GM19193 (cell line): ENCODE results near the gene PEAR1.

Source experiments
- POLR2A ChIP-seq: IDR thresholded peaks from 4 replicates; pipeline ENCODE4 v1.6.1; 2011; ENCODE audit not compliant: insufficient read depth, insufficient read length; ENCODE audit errors: extremely low read depth

Gene PEAR1

DNA sequence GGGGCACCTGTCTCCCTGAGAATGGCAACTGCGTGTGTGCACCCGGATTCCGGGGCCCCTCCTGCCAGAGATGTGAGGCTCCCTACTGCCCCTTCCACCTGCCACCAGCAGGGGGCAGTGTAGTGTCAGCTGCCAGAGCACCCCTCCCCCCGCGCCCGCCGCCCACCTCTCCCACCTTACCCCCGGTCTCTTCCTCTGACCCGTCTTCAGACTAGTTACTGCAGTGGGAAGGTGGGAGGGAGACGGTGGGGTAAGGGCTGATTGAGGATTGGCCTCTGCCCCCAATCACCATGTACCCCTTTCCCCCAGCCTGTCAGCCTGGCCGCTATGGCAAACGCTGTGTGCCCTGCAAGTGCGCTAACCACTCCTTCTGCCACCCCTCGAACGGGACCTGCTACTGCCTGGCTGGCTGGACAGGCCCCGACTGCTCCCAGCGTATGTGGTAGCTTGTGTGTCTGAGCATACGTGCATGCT is 16.8 kb downstream of the PEAR1 start:
- no peak for TF ChIP-seq POLR2A

GRCh38 chr1:156911577-156912298 is 18.2 kb downstream of the PEAR1 start:
- TF ChIP-seq POLR2A, result no peak

GRCh38 chr1:156912310-156912709 is 18.8 kb downstream of the PEAR1 start:
- TF ChIP-seq POLR2A, result no peak

DNA sequence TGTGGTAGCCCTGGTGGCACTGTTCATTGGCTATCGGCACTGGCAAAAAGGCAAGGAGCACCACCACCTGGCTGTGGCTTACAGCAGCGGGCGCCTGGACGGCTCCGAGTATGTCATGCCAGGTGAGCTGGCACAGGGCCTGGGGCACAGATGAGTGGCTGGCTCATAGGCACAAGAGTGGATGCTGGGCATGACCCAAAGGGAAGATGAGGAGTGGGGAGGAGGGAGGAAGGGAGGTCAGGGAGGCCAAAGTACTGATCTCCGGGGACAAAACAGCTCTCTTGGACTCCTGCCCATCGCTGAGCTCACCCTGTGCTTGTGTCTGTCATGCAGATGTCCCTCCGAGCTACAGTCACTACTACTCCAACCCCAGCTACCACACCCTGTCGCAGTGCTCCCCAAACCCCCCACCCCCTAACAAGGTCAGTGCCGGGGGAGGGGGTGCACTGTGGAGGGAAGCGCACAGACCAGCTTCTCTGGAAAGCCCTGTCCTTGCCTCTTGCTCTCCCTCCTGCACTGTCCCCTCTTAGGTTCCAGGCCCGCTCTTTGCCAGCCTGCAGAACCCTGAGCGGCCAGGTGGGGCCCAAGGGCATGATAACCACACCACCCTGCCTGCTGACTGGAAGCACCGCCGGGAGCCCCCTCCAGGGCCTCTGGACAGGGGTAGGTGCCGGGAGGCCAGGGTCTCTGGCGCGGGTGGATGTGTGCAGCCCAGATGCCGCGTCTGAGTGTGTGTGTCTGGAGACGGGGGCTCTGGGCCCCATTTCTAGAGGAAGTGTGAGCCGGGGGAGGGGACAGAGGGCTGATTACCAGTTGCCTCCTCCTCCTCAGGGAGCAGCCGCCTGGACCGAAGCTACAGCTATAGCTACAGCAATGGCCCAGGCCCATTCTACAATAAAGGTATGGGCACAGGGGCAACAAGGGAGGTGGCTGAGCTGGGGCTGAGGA is 19.6 kb downstream of the PEAR1 start:
- no peak for TF ChIP-seq POLR2A

GRCh38 chr1:156913809-156914387 is 20.4 kb downstream of the PEAR1 start:
- no peak for TF ChIP-seq POLR2A

GRCh38 chr1:156914440-156914856 is 20.9 kb downstream of the PEAR1 start:
- no peak for TF ChIP-seq POLR2A

- TF ChIP-seq POLR2A, result no peak
These were observed 26.9 kb downstream of the PEAR1 start, which contains the start of gene LRRC71 for GRCh38 chr1:156920233-156921052. Gene LRRC71 (plus strand): TSS chr1:156920632. CDS start chr1:156920804, 172 bp downstream.

GRCh38 chr1:156921053-156921529 is 27.6 kb downstream of the PEAR1 start:
- TF ChIP-seq POLR2A, result no peak

DNA sequence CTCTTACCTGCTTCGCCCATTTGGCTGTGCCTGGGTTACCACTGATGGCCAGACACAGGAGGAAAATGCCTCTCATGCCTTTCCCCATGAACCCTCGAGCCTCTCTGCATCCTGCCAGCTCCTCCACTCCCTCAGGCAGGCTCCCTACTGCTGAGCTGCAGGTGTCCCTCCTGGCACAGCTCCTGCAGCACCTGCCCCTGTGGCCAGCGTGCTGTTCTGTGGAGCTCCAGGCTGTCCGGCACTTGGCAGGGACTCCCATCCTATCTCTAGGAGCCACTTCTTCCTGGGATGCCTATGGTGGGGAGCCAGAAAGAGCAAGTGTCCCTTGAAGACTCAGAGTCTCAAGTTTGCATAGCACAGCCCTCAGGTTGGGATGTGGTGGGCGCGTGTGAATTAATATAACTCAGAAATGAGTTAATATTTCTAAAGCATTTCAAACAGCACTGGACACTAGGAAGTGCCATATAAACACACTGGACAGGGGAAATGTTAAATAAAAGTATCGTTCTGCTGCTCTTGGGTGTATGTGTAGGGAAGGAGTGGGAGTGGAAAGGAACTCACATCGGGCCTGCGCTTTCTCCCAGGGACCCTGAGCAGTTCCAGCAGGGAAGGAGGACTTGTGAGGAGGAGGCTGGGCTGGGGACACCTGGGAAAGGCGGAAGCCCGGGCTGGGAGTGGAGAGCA is 29.6 kb downstream of the PEAR1 start:
- no peak for TF ChIP-seq POLR2A

GRCh38 chr1:156923670-156924477 is 30.4 kb downstream of the PEAR1 start:
- no peak for TF ChIP-seq POLR2A

DNA sequence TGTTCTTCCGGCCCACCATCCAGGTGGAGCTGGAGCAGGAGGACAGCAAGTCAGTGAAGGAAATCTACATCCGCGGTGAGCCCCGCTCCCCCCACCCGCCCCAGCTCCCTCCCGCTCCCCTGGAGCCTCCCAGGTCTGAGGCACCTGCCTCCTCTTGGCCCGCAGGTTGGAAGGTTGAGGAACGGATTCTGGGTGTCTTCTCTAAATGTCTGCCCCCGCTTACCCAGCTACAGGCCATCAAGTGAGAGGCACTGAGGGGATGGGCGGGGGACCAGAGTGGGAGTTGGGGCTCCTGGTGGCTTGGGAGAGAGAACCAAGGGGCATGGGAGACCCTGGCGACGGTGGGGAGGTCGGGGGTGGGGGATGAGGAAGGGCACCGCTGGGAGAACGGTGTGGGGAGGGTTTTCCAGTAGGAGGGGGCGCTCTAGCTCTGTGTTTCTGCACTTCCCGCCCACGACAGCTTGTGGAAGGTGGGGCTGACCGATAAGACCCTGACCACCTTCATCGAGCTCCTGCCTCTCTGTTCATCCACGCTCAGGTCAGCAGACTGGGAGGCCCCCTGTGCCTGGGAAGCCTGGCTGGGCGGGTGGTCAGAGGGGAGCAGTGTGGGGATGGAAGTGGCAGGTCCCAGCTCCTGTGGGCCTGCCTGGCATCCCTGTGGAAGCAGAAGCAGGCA is 31.1 kb downstream of the PEAR1 start:
- no peak for TF ChIP-seq POLR2A
